SIG-M5 (cell line): ENCODE measurements around the gene ST6GALNAC3.
"Not testable (repeated sequence)": the region's sequence is repeated elsewhere in the genome, so short reads cannot be mapped to it uniquely, and the experiment has no call there.

Experiments used
- DNase-seq: peaks from one replicate; lab custom pipeline; 2025; lab: John Stamatoyannopoulos, UW

ST6GALNAC3 gene

GRCh38 chr1:76190749-76191424, 116.3 kb downstream of the ST6GALNAC3 start:
- DNase-seq: no peak

GRCh38 chr1:76191561-76191960, 117.0 kb downstream of the ST6GALNAC3 start:
- no peak for DNase-seq

- no peak for DNase-seq
These were observed 123.9 kb downstream of the ST6GALNAC3 start for GRCh38 chr1:76198452-76198851.

- no peak for DNase-seq
These were observed 128.1 kb downstream of the ST6GALNAC3 start for GRCh38 chr1:76202670-76203069.

- DNase-seq: no peak
These were observed 128.6 kb downstream of the ST6GALNAC3 start for GRCh38 chr1:76203127-76203526.

GRCh38 chr1:76209238-76209637, 134.7 kb downstream of the ST6GALNAC3 start:
- DNase-seq: no peak

- no peak for DNase-seq
These were observed 135.1 kb downstream of the ST6GALNAC3 start for GRCh38 chr1:76209648-76210047.

GRCh38 chr1:76210160-76210559, 135.6 kb downstream of the ST6GALNAC3 start:
- DNase-seq: no peak

- DNase-seq: no peak
These were observed 144.3 kb downstream of the ST6GALNAC3 start for GRCh38 chr1:76218888-76219287.

GRCh38 chr1:76219366-76219818, 144.8 kb downstream of the ST6GALNAC3 start:
- no peak for DNase-seq

- DNase-seq: no peak
These were observed 150.2 kb downstream of the ST6GALNAC3 start for GRCh38 chr1:76224752-76225151.

GRCh38 chr1:76225526-76225925, 151.0 kb downstream of the ST6GALNAC3 start:
- no peak for DNase-seq

- no peak for DNase-seq
These were observed 153.1 kb downstream of the ST6GALNAC3 start for GRCh38 chr1:76227621-76228020.

GRCh38 chr1:76229279-76230005, 154.9 kb downstream of the ST6GALNAC3 start:
- no peak for DNase-seq

- DNase-seq: no peak
These were observed 156.3 kb downstream of the ST6GALNAC3 start for GRCh38 chr1:76230842-76231281.

GRCh38 chr1:76231320-76231719, 156.8 kb downstream of the ST6GALNAC3 start:
- no peak for DNase-seq

GRCh38 chr1:76232666-76233065, 158.1 kb downstream of the ST6GALNAC3 start:
- DNase-seq: no peak

GRCh38 chr1:76234061-76234460, 159.5 kb downstream of the ST6GALNAC3 start:
- no peak for DNase-seq

GRCh38 chr1:76237211-76237610, 162.7 kb downstream of the ST6GALNAC3 start:
- no peak for DNase-seq

- no peak for DNase-seq
These were observed 163.6 kb downstream of the ST6GALNAC3 start for GRCh38 chr1:76238094-76238628.

GRCh38 chr1:76239470-76239918, 164.9 kb downstream of the ST6GALNAC3 start:
- DNase-seq: no peak

- DNase-seq: no peak
These were observed 165.8 kb downstream of the ST6GALNAC3 start for GRCh38 chr1:76240316-76240715.

GRCh38 chr1:76242587-76242986, 168.0 kb downstream of the ST6GALNAC3 start:
- DNase-seq: not testable (repeated sequence)
